Naive thymus-derived CD8-positive, alpha-beta T cell (primary cell): ENCODE measurements around the gene BRINP3. TPM values are rescaled to one million over a fixed set of nuclear protein-coding genes. Genes with fewer than 3 reads are reported as not detected.
"Not testable (repeated sequence)": the region's sequence is repeated elsewhere in the genome, so short reads cannot be mapped to it uniquely, and the experiment has no call there.

Experiments used
- ATAC-seq, 2 donors: fragments of 150-1000 bp; cut with Tn5 transposase in 1 of 2; sonication (Bioruptor Pico), chemical (Tn5 transposase) in 1 of 2; 1 replicate in 1 of 2; 2 replicates in 1 of 2; pipeline ENCODE4 v1.10.0; 2021; ENCODE audit warnings: mild to moderate bottlenecking in 2 of 2, moderate library complexity in 2 of 2
- POLR2A ChIA-PET: fragments of 350-600 bp; sonication (Branson Sonifier 250); formaldehyde crosslinking; loops from one replicate; lab custom pipeline; 2021; ENCODE audit warnings: antibody characterized with exemption; lab: Charles Lee
- DNase-seq, 10 donors: peaks; one replicate each; pipeline versions ENCODE4 v3.0.0 to v3.0.0-alpha.2; 2020 to 2022
- H3K27ac Mint-ChIP-seq, 10 donors: one replicate each; pipeline ENCODE4 v1.8.0; 2020 to 2022; ENCODE audit warnings: mild to moderate bottlenecking in 10 of 10, mixed read lengths in 10 of 10, moderate library complexity in 4 of 10, inconsistent platforms in 1 of 10
- H3K27me3 Mint-ChIP-seq, 5 donors: one replicate each; pipeline ENCODE4 v1.8.0; 2021 to 2022; ENCODE audit warnings: mixed read lengths in 5 of 5
- H3K36me3 Mint-ChIP-seq, 3 donors: one replicate each; pipeline ENCODE4 v1.8.0; 2020 to 2022; ENCODE audit warnings: mixed read lengths in 3 of 3, mild to moderate bottlenecking in 2 of 3, inconsistent platforms in 1 of 3
- H3K4me1 Mint-ChIP-seq, 4 donors: one replicate each; pipeline ENCODE4 v1.8.0; 2021 to 2022; ENCODE audit warnings: mixed read lengths in 4 of 4
- H3K4me3 Mint-ChIP-seq, 10 donors: one replicate each; pipeline ENCODE4 v1.8.0; 2020 to 2022; ENCODE audit warnings: mild to moderate bottlenecking in 10 of 10, mixed read lengths in 10 of 10, moderate library complexity in 6 of 10, inconsistent platforms in 1 of 10
- H3K9me3 Mint-ChIP-seq, 9 donors: one replicate each; pipeline ENCODE4 v1.8.0; 2020 to 2022; ENCODE audit warnings: mixed read lengths in 9 of 9, mild to moderate bottlenecking in 3 of 9, inconsistent platforms in 1 of 9, moderate library complexity in 1 of 9
- polyA plus RNA-seq, 3 donors: library from polyadenylated mRNA; unstranded; fragments of 300-500 nt; fragmentation: Illumina TruSeq; gene quantifications; one replicate each; pipeline ENCODE4 v1.2.3, GENCODE V29; 2021
- total RNA-seq, 8 experiments: library from RNA in 2 of 8; stranded (reverse) in 2 of 8; gene quantifications; one replicate each; pipeline ENCODE4 v1.2.3 and lab custom pipeline; 2021 to 2026

BRINP3 gene
- not detected for total RNA-seq
- polyA plus RNA-seq: not detected
- total RNA-seq (lab: John Stamatoyannopoulos, UW): 0 reads per million in 6 experiments

DNA sequence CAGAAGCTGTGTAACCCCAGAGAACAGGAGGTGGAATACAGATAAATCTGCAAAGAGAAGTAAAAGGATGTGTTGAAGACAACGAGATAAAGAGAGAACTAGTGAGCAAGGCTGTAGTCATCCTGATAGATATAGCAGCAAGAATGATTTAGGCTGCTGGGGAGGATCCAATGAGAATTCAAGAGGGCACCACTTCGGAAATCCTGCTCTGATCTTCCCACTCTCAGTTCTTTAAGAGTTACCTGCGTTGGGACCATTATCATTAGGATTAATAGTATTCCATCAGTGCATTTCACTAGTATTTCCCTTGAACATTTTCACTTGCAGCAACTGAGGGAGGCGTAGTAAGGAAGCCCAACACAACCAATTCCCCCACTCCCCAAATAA is at the start of gene BRINP3:
BRINP3 (minus strand) TSS at position 103 of the 387 bp plus-strand sequence.
- peaks cover 0 to 14% (median 4%) of the 10 kb centered on the region in 9 donors for H3K9me3 Mint-ChIP-seq
- peaks cover 0 to 5% (median 0%) of the 10 kb centered on the region in 3 donors for H3K36me3 Mint-ChIP-seq
- H3K4me1 Mint-ChIP-seq: peaks cover 0 to 15% (median 6%) of the 10 kb centered on the region in 4 donors
- DNase-seq: no peak
- H3K27me3 Mint-ChIP-seq: peaks cover 13 to 54% (median 35%) of the 10 kb centered on the region in 5 donors
- H3K4me3 Mint-ChIP-seq: peak within 1 kb of the TSS in 2 of 10 donors; percentile 32 to 45
- peak within 1 kb of the TSS in 2 of 10 donors; percentile 3 to 46 for H3K27ac Mint-ChIP-seq
- POLR2A ChIA-PET: no interaction called here
- ATAC-seq: no peak

DNA sequence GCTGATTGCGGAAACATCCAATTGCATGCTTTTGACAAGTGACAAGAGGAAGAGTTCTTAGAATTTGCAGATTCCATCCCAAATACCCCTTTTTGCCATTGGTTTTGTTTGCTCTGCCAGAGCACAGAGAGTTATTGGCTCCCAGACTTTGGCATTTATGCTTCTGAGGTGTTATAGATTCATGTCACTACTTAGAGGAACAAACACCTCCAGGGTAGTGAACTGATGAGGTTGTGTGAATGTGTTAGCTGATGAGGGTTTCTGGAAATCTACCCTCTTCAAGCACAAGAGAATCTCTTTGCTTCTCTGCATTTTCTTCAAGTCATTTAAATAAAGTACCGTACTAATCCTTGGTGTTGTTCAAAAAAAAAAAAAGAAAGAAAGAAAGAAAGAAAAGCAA is 33.9 kb upstream of the BRINP3 start:
- no peaks in the 10 kb centered on the region for H3K4me1 Mint-ChIP-seq
- POLR2A ChIA-PET: no interaction called here
- no peaks in the 10 kb centered on the region for H3K27me3 Mint-ChIP-seq
- peaks cover 0 to 20% (median 9%) of the 10 kb centered on the region in 9 donors for H3K9me3 Mint-ChIP-seq
- no peak overlapping the region for H3K4me3 Mint-ChIP-seq
- no peak overlapping the region for H3K27ac Mint-ChIP-seq
- H3K36me3 Mint-ChIP-seq: no peaks in the 10 kb centered on the region
- ATAC-seq (no peak), DNase-seq (no peak)

- Mint-ChIP-seq H3K36me3 (no peaks in the 10 kb centered on the region), H3K4me3 (no peak overlapping the region), H3K27me3 (no peaks in the 10 kb centered on the region), H3K27ac (no peak overlapping the region), H3K9me3 (peaks cover 3 to 25% (median 6%) of the 10 kb centered on the region in 9 donors), H3K4me1 (no peaks in the 10 kb centered on the region)
- DNase-seq (no peak), ATAC-seq (no peak)
- POLR2A ChIA-PET: no interaction called here
Measured at GRCh38 chr1:190507357-190507756, 29.7 kb upstream of the BRINP3 start.

GRCh38 chr1:190504539-190504938 is 26.9 kb upstream of the BRINP3 start:
- DNase-seq, H3K4me1 Mint-ChIP-seq, H3K27me3 Mint-ChIP-seq, H3K27ac Mint-ChIP-seq, H3K4me3 Mint-ChIP-seq, ATAC-seq, POLR2A ChIA-PET, H3K36me3 Mint-ChIP-seq: not testable (repeated sequence)
- H3K9me3 Mint-ChIP-seq: peaks cover 1 to 23% (median 9%) of the 10 kb centered on the region in 9 donors

DNA sequence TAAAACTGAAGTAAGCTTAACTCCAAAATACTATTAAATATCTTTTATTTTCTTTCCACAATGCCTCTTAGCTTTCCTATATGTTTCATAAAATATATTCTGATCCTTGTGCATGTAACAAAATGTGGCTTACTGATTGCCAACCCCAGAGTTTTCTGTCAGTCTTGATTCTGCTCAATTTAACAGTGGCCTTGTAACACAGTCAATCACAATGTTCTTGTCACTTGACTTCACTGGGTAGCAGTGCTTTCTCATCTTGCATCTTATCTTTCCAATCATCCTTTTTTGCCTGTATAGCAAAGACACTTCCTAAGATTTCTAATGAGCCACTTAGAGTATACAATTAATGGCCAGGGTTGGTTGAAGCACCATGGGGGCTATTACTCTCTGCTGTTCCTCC is 19.9 kb upstream of the BRINP3 start:
- no peak overlapping the region for H3K27ac Mint-ChIP-seq
- H3K27me3 Mint-ChIP-seq: no peaks in the 10 kb centered on the region
- no peaks in the 10 kb centered on the region for H3K36me3 Mint-ChIP-seq
- peaks cover 2 to 18% (median 6%) of the 10 kb centered on the region in 9 donors for H3K9me3 Mint-ChIP-seq
- DNase-seq (no peak), ATAC-seq (no peak)
- H3K4me3 Mint-ChIP-seq: no peak overlapping the region
- no peaks in the 10 kb centered on the region for H3K4me1 Mint-ChIP-seq
- POLR2A ChIA-PET: no interaction called here

- H3K36me3 Mint-ChIP-seq: no peaks in the 10 kb centered on the region
- H3K4me3 Mint-ChIP-seq: no peak overlapping the region
- ATAC-seq: no peak
- H3K27ac Mint-ChIP-seq: no peak overlapping the region
- H3K27me3 Mint-ChIP-seq: no peaks in the 10 kb centered on the region
- no peaks in the 10 kb centered on the region for H3K4me1 Mint-ChIP-seq
- H3K9me3 Mint-ChIP-seq: peaks cover 0 to 24% (median 6%) of the 10 kb centered on the region in 9 donors
- POLR2A ChIA-PET: no interaction called here
- no peak for DNase-seq
Measured at GRCh38 chr1:190494451-190494850, 16.8 kb upstream of the BRINP3 start.

DNA sequence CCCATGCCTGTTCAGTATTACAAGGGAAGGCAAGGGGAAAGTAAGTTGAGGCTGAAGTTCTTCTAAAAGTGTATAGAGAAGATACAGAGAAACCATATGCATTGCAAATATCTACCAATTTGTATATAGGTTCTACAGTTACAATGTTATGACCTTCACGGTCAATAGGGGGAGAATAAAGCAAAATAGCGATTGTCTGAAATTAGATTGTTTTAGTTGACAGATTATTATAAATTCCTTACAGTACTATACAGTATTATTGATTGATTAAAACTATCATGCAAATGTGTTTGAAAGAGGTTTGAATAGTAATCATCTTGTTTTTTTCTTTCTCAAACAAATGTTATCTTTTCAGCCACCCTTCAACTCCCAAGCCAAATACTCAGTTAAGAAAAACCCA is 13.7 kb upstream of the BRINP3 start:
- Mint-ChIP-seq H3K27me3 (no peaks in the 10 kb centered on the region), H3K36me3 (no peaks in the 10 kb centered on the region), H3K27ac (no peak overlapping the region), H3K4me3 (no peak overlapping the region), H3K9me3 (peaks cover 0 to 18% (median 7%) of the 10 kb centered on the region in 9 donors), H3K4me1 (no peaks in the 10 kb centered on the region)
- DNase-seq: no peak
- no peak for ATAC-seq
- POLR2A ChIA-PET: no interaction called here

GRCh38 chr1:190484045-190484444 is 6.4 kb upstream of the BRINP3 start:
- H3K27me3 Mint-ChIP-seq: peaks cover 2 to 4% (median 2%) of the 10 kb centered on the region in 5 donors
- H3K4me1 Mint-ChIP-seq: peaks cover 0 to under 1% (median 0%) of the 10 kb centered on the region in 4 donors
- H3K36me3 Mint-ChIP-seq: no peaks in the 10 kb centered on the region
- H3K27ac Mint-ChIP-seq: no peak overlapping the region
- no peak for ATAC-seq
- POLR2A ChIA-PET: no interaction called here
- H3K9me3 Mint-ChIP-seq: peaks cover 0 to 10% (median 3%) of the 10 kb centered on the region in 9 donors
- no peak overlapping the region for H3K4me3 Mint-ChIP-seq
- DNase-seq: no peak

- H3K4me3 Mint-ChIP-seq: no peak overlapping the region
- peaks cover 0 to 5% (median 0%) of the 10 kb centered on the region in 3 donors for H3K36me3 Mint-ChIP-seq
- no peak overlapping the region for H3K27ac Mint-ChIP-seq
- H3K9me3 Mint-ChIP-seq: peaks cover 0 to 12% (median 6%) of the 10 kb centered on the region in 9 donors
- DNase-seq (no peak), ATAC-seq (no peak)
- POLR2A ChIA-PET: no interaction called here
- H3K4me1 Mint-ChIP-seq: peaks cover 0 to 15% (median 6%) of the 10 kb centered on the region in 4 donors
- H3K27me3 Mint-ChIP-seq: peaks cover 12 to 39% (median 33%) of the 10 kb centered on the region in 5 donors
Measured at GRCh38 chr1:190480231-190480630, 2.6 kb upstream of the BRINP3 start.

DNA sequence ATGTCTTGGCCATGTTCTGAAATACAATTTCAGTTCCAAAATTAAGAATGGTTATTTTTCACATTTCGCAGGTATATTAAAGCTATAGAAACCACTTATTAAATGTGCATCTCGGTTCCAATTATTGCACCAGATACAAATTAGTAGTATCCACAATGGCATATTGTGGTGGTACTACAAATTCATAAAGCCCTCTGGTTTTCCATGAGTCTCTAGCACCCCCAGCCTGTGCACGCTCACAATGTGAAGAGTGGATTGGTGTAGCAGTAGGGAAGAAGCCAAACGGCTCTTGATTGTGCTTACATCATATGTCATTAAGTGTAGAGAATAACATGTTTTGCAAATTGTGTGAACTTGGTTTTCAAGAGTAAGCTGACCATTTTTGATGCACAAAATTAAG is 1.9 kb upstream of the BRINP3 start:
- POLR2A ChIA-PET: no interaction called here
- DNase-seq: no peak
- peaks cover 0 to 14% (median 4%) of the 10 kb centered on the region in 9 donors for H3K9me3 Mint-ChIP-seq
- H3K27ac Mint-ChIP-seq: no peak overlapping the region
- peaks cover 0 to 15% (median 6%) of the 10 kb centered on the region in 4 donors for H3K4me1 Mint-ChIP-seq
- H3K4me3 Mint-ChIP-seq: no peak overlapping the region
- peaks cover 0 to 5% (median 0%) of the 10 kb centered on the region in 3 donors for H3K36me3 Mint-ChIP-seq
- H3K27me3 Mint-ChIP-seq: peaks cover 12 to 46% (median 34%) of the 10 kb centered on the region in 5 donors
- ATAC-seq: no peak

DNA sequence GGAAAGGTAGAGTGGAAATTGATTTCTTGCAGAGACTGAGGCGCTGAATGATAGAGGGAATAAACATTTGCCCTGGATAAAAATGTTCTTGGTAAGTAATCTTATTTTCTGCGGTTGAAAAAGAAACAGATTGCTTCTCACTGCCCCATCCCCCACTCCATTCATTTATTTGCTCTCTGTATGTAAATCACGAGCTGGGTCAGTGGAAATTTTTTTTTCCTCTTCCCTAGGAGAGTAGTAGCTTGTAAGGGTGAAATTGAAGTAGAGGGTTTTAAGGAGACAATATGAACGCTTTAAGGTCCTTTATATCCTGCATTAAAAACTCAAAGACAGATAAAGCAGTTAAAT is 1.4 kb upstream of the BRINP3 start:
- no peak for DNase-seq
- ATAC-seq: no peak
- peaks cover 0 to 15% (median 6%) of the 10 kb centered on the region in 4 donors for H3K4me1 Mint-ChIP-seq
- H3K9me3 Mint-ChIP-seq: peaks cover 0 to 14% (median 4%) of the 10 kb centered on the region in 9 donors
- peak overlapping the region in 1 of 10 donors; percentile 45 for H3K4me3 Mint-ChIP-seq
- POLR2A ChIA-PET: no interaction called here
- peak overlapping the region in 1 of 10 donors; percentile 46 for H3K27ac Mint-ChIP-seq
- peaks cover 0 to 5% (median 0%) of the 10 kb centered on the region in 3 donors for H3K36me3 Mint-ChIP-seq
- H3K27me3 Mint-ChIP-seq: peaks cover 13 to 51% (median 34%) of the 10 kb centered on the region in 5 donors

GRCh38 chr1:190478149-190479049 is 735 bp upstream of the BRINP3 start:
- Mint-ChIP-seq H3K36me3 (peaks cover 0 to 5% (median 0%) of the 10 kb centered on the region in 3 donors), H3K4me1 (peaks cover 0 to 15% (median 6%) of the 10 kb centered on the region in 4 donors), H3K27me3 (peaks cover 13 to 54% (median 35%) of the 10 kb centered on the region in 5 donors), H3K4me3 (peak overlapping the region in 2 of 10 donors; percentile 32 to 45), H3K27ac (peak overlapping the region in 1 of 10 donors; percentile 46), H3K9me3 (peaks cover 0 to 14% (median 4%) of the 10 kb centered on the region in 9 donors)
- ATAC-seq (no peak), DNase-seq (no peak)
- POLR2A ChIA-PET: no interaction called here

- H3K4me3 Mint-ChIP-seq: no peak overlapping the region
- H3K4me1 Mint-ChIP-seq: peaks cover 0 to 15% (median 6%) of the 10 kb centered on the region in 4 donors
- DNase-seq (no peak), ATAC-seq (no peak)
- H3K27ac Mint-ChIP-seq: no peak overlapping the region
- peaks cover 13 to 54% (median 35%) of the 10 kb centered on the region in 5 donors for H3K27me3 Mint-ChIP-seq
- POLR2A ChIA-PET: no interaction called here
- peaks cover 0 to 5% (median 0%) of the 10 kb centered on the region in 3 donors for H3K36me3 Mint-ChIP-seq
- peaks cover 0 to 14% (median 4%) of the 10 kb centered on the region in 9 donors for H3K9me3 Mint-ChIP-seq
Measured at GRCh38 chr1:190476806-190477205, 858 bp downstream of the BRINP3 start.
